Suprapubic skin (tissue), 4 donors: ENCODE results near the gene SP2. TPM values are rescaled to one million over a fixed set of nuclear protein-coding genes. Genes with fewer than 3 reads are reported as not detected.

ENCODE experiments used
- DNase-seq, 2 donors: peaks; one replicate each; pipeline ENCODE4 v3.0.0-alpha.2; 2019; ENCODE audit warnings: low spot score in 2 of 2
- H3K27ac ChIP-seq: fragments of 200-600 bp; sonication (generic); one replicate; pipeline ENCODE4 v1.5.1; 2019
- H3K27me3 ChIP-seq: fragments of 200-600 bp; sonication (generic); one replicate; pipeline ENCODE4 v1.5.1; 2019
- H3K36me3 ChIP-seq: fragments of 200-600 bp; sonication (generic); one replicate; pipeline ENCODE4 v1.5.1; 2019
- H3K4me1 ChIP-seq: fragments of 200-600 bp; sonication (generic); one replicate; pipeline ENCODE4 v1.5.1; 2019
- H3K4me3 ChIP-seq: fragments of 200-600 bp; sonication (generic); one replicate; pipeline ENCODE4 v1.5.1; 2019; ENCODE audit warnings: mild to moderate bottlenecking
- H3K9me3 ChIP-seq: fragments of 200-600 bp; sonication (generic); one replicate; pipeline ENCODE4 v1.5.1; 2019
- EP300 ChIP-seq: sonication (generic); formaldehyde crosslinking; IDR thresholded peaks from one replicate; pipeline ENCODE4 v1.6.1; 2017; ENCODE audit warnings: antibody characterized with exemption
- POLR2A ChIP-seq, 2 donors: fragments of 450-650 bp; IDR thresholded peaks; one replicate each; pipeline ENCODE4 v1.6.1; 2017; ENCODE audit warnings: antibody characterized with exemption in 2 of 2, mild to moderate bottlenecking in 2 of 2, moderate library complexity in 2 of 2
- POLR2AphosphoS5 ChIP-seq, 3 donors: sonication (generic); formaldehyde crosslinking; IDR thresholded peaks; one replicate each; pipeline ENCODE4 v1.6.1; 2017; ENCODE audit warnings: antibody characterized with exemption in 3 of 3
- WGBS: methylation state at CpG from one replicate; pipeline ENCODE4 v1.1.5; 2018; 5-methylcytosine and 5-hydroxymethylcytosine counted together
- total RNA-seq, 4 donors: library from RNA; depleted of rRNA; stranded (reverse); fragments of >200 nt; gene quantifications; one replicate each; pipeline ENCODE4 v1.1.0, GENCODE V29; 2016
- TF ChIP-seq, protein P1 (sequence below), 2 donors: fragments of 200-600 bp in 1 of 2; fragments of 450-650 bp in 1 of 2; sonication (generic) in 1 of 2; IDR thresholded peaks; one replicate each; pipeline ENCODE4 v1.5.1; 2016 to 2019; ENCODE audit warnings: antibody characterized with exemption in 2 of 2, mild to moderate bottlenecking in 1 of 2, moderate library complexity in 1 of 2

The SP2 gene
- total RNA-seq, 4 donors from 2014 or later = 6.9 to 12.7 (median 9.8) TPM

DNA sequence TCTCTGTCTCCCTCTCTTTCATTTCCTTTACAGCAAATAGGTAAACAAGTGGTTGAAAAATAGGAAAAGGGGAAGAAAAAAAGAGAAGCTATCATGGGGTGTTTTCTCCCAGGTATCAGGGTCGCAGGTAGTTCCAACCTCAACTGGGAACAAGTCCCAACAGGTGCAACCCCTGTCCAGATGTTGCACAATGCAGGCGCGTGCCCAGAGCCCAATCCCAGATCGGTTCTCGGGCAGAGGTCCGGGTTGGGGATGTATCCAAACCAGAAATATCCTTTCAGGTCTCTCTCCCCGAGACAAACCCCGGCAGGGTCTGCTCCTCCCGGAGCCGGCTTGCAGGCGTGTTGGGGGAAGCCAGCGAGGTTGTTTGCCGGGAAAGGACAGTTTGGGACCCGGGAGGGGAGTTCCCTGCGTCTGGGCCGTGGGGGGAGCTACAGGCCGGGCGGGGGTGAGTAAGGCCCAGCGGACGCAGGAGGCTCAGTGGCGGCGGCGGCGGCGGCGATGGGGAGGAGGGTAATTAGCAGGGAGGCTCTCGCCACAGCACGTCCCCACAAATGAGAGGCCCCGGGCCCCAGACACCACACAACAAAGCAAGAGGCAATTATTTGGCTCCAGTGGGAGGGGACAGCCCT is 23.9 kb upstream of the SP2 start:
- H3K4me3 ChIP-seq = no peak overlapping the region

DNA sequence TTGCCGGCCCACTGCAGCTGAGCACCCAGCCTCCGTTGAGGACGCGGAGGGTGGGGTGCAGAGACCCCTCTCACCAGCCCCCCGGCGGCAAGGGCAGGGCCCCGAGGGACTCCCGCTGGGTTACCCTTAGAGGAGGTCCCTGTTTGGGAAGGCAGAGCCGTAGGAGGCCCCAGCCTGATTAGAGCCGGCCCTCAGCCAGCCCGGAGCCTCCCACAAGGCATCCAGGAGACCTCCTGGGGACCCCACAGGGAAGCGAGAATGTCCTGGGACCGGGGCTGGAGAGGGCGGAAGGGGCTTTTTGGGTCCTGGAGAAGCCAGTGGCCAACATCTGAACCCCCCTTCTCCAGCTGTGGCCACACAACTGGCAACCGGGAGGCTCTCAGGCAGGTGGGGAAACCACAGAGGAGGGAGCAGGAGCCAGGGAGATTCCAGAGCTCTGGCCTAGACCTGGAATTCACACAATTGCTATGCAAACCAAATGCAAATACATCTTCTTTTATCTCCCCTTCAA is 23.3 kb upstream of the SP2 start:
- peaks cover 15% of the 10 kb centered on the region for H3K4me1 ChIP-seq
- no peaks in the 10 kb centered on the region for H3K9me3 ChIP-seq
- no peak overlapping the region for H3K4me3 ChIP-seq
- peaks cover 76% of the 10 kb centered on the region for H3K27me3 ChIP-seq
- H3K27ac ChIP-seq = no peak overlapping the region
- 50% methylated on average over 1 of the region's 15 CpGs for WGBS
- no peak for TF ChIP-seq POLR2A (IDR thresholded peaks at IDR 0.05)
- TF ChIP-seq, protein P1, sequence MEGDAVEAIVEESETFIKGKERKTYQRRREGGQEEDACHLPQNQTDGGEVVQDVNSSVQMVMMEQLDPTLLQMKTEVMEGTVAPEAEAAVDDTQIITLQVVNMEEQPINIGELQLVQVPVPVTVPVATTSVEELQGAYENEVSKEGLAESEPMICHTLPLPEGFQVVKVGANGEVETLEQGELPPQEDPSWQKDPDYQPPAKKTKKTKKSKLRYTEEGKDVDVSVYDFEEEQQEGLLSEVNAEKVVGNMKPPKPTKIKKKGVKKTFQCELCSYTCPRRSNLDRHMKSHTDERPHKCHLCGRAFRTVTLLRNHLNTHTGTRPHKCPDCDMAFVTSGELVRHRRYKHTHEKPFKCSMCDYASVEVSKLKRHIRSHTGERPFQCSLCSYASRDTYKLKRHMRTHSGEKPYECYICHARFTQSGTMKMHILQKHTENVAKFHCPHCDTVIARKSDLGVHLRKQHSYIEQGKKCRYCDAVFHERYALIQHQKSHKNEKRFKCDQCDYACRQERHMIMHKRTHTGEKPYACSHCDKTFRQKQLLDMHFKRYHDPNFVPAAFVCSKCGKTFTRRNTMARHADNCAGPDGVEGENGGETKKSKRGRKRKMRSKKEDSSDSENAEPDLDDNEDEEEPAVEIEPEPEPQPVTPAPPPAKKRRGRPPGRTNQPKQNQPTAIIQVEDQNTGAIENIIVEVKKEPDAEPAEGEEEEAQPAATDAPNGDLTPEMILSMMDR (IDR thresholded peaks at IDR 0.05) = no peak
- no peak for TF ChIP-seq EP300
- TF ChIP-seq POLR2AphosphoS5 (IDR thresholded peaks at IDR 0.05) = no peak
- no peaks in the 10 kb centered on the region for H3K36me3 ChIP-seq
- no peak for DNase-seq

More for the DNA sequence above, 23.9 kb upstream of the SP2 start:
- Histone ChIP-seq H3K27ac (no peak overlapping the region), H3K36me3 (no peaks in the 10 kb centered on the region), H3K27me3 (peaks cover 77% of the 10 kb centered on the region), H3K9me3 (no peaks in the 10 kb centered on the region), H3K4me1 (peaks cover 16% of the 10 kb centered on the region)
- no peak for DNase-seq
- 35% methylated on average over 29 of the region's 29 CpGs for WGBS
- TF ChIP-seq EP300 (no peak), POLR2A (IDR thresholded peaks at IDR 0.05) (no peak), POLR2AphosphoS5 (IDR thresholded peaks at IDR 0.05) (no peak)
- TF ChIP-seq, protein P1 (IDR thresholded peaks at IDR 0.05) = no peak

DNA sequence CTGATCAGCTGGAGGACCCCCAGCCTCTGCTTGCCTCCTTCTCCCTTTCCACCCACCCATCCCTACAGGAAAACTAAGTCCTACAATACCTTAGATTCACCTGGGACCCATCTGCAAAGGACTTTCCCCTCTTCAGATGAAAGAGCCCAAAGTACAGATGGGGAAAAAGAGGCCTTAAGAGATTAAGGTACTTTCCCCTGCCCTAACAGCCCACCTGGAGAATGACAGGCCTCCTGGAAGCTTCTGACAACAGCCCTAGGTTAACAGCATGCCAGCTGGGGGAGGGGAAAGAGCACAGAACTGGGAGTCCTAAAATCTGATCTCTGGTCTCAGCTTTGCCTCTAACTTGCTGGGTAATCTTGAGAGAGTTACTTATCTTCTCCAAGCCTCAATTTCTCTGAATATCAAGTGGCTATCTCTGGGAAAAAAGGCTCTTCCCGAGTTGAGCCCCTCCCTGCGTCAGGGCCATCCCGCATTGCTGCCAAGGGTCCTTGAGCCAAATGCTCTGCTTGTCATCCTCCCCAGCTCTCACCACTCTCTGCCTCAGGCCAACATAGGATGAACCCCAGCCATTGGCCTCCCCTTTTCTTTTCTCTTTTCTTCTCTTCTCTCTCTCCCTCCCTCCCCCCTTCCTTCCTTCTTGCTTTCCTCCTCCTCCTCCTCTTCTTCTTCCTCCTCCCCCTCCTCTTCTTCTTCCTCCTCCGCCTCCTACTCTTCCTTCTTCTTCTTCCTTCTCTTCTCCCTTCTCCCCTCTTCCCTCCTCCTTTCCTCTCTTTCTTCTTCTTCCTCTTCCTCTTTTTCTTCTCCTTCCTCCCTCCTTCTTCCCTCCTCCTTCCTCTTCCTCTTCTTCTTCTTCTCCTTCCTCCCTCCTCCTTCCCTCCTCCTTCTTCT is 22.6 kb upstream of the SP2 start:
- TF ChIP-seq EP300 = no peak
- no peak for TF ChIP-seq POLR2AphosphoS5 (IDR thresholded peaks at IDR 0.05)
- TF ChIP-seq, protein P1 (IDR thresholded peaks at IDR 0.05) = no peak
- no peak for TF ChIP-seq POLR2A (IDR thresholded peaks at IDR 0.05)
- no peaks in the 10 kb centered on the region for H3K36me3 ChIP-seq
- H3K4me3 ChIP-seq = no peak overlapping the region
- no peak for DNase-seq
- no peaks in the 10 kb centered on the region for H3K9me3 ChIP-seq
- H3K4me1 ChIP-seq = peaks cover 15% of the 10 kb centered on the region
- H3K27ac ChIP-seq = no peak overlapping the region
- peaks cover 77% of the 10 kb centered on the region for H3K27me3 ChIP-seq
- WGBS = 76% methylated on average over 4 of the region's 4 CpGs

DNA sequence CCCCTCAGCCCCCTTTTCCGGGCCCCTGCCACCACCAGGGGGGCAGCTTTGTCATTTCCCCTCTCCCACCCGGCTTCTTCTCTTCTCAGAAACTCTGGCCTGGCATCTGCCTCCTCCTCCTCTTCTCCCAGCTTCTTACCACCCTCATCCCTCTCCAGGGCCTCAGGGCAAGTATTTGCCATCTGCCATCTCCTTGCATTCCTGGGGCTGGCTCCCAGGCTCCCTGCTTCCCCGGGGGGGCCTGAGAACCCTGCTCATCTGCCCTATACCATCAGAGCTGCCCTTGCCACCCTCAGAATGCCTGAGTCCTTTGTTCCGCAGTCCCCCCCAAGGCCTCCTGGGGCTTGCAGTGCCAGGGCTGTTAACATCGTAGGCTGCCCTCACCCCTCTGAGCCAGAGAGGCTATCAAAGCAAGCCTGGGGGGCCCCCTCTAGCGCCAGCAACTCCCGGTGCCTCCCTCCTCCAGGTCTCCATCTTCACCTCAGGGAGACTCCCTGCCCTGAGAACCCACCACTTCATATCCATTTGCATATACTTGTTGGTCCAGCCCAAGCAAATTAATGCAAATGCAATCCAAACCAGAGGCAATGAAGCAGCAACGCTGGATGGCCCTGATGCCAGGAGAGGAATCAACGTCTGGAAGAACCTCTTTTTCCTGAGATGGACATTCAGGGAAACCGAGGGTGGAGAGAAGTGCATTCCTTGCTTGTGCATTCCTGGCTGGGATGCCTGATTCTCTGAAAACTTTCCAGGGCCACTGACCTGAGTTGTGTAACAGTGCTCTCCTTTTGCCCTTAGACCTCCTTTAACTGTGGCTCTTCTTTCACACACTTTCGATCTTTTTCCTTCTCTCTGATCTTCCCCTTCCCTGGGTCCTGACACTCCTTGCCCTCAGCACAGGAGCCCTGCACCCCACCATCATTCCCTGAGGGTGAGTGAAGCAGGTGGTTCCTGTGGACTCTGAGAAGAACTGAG is 20.7 kb upstream of the SP2 start:
- no peak for TF ChIP-seq POLR2A (IDR thresholded peaks at IDR 0.05)
- TF ChIP-seq, protein P1 (IDR thresholded peaks at IDR 0.05) = no peak
- no peak for DNase-seq
- Histone ChIP-seq H3K36me3 (no peaks in the 10 kb centered on the region), H3K4me3 (no peak overlapping the region), H3K9me3 (no peaks in the 10 kb centered on the region), H3K4me1 (peaks cover 15% of the 10 kb centered on the region), H3K27ac (no peak overlapping the region), H3K27me3 (peaks cover 70% of the 10 kb centered on the region)
- WGBS = 54% methylated on average over 10 of the region's 11 CpGs
